HEK293 (cell line): ENCODE measurements around the gene HYPK.
"Not testable (repeated sequence)": the region's sequence is repeated elsewhere in the genome, so short reads cannot be mapped to it uniquely, and the experiment has no call there.

ENCODE experiments used
- CTCF ChIA-PET: fragments of 350-600 bp; formaldehyde crosslinking; extraction: SDS; loops from one replicate; lab custom pipeline; 2021; ENCODE audit warnings: antibody characterized with exemption; lab: Yijun Ruan, JAX
- POLR2A ChIA-PET: fragments of 300-600 bp; formaldehyde crosslinking; extraction: SDS; loops from one replicate; lab custom pipeline; 2020; ENCODE audit warnings: antibody characterized with exemption, inconsistent platforms; lab: Yijun Ruan, JAX
- H3K27ac ChIP-seq: fragments of 200-500 bp; sonication (Bioruptor generic); 2 replicates; pipeline ENCODE4 v1.5.1; 2014; ENCODE audit warnings: low read depth, low read length, control low read depth, inconsistent platforms; ENCODE audit errors: extremely low read depth
- H3K36me3 ChIP-seq, 2 experiments: fragments of 200-500 bp in 1 of 2; sonication (Bioruptor generic) in 1 of 2; 1 replicate in 1 of 2; 2 replicates in 1 of 2; pipeline ENCODE4 v1.5.1; 2014 to 2017; ENCODE audit warnings: inconsistent platforms in 2 of 2, low read length in 2 of 2; ENCODE audit not compliant: control insufficient read depth in 2 of 2, insufficient read depth in 1 of 2
- H3K4me1 ChIP-seq: fragments of 200-500 bp; sonication (Bioruptor generic); 2 replicates; pipeline ENCODE4 v1.5.1; 2014; ENCODE audit warnings: mild to moderate bottlenecking, low read length, inconsistent platforms; ENCODE audit not compliant: control insufficient read depth, insufficient read depth
- H3K4me3 ChIP-seq: 2 replicates; pipeline ENCODE4 v1.5.1; 2011; ENCODE audit warnings: low read depth, mild to moderate bottlenecking, control low read depth, low read length, moderate library complexity
- H3K9me3 ChIP-seq: fragments of 200-500 bp; sonication (Bioruptor generic); 2 replicates; pipeline ENCODE4 v1.5.1; 2014; ENCODE audit warnings: low read depth, low read length, inconsistent platforms; ENCODE audit not compliant: control insufficient read depth, insufficient read depth
- EGR2 ChIP-seq: fragments of 450-650 bp; formaldehyde crosslinking; IDR thresholded peaks from 2 replicates; pipeline ENCODE4 v1.5.1; 2016; ENCODE audit warnings: low read depth, missing biosample characterization, missing genetic modification characterization
- SP7 ChIP-seq: fragments of 450-650 bp; formaldehyde crosslinking; IDR thresholded peaks from 2 replicates; pipeline ENCODE4 v1.5.1; 2016; ENCODE audit warnings: missing biosample characterization, missing genetic modification characterization
- TSHZ1 ChIP-seq: fragments of 450-650 bp; formaldehyde crosslinking; IDR thresholded peaks from 2 replicates; pipeline ENCODE4 v1.5.1; 2016; ENCODE audit warnings: missing biosample characterization, missing genetic modification characterization, borderline replicate concordance
- ZBTB11 ChIP-seq: fragments of 450-650 bp; formaldehyde crosslinking; conservative IDR thresholded peaks from 2 replicates; pipeline ENCODE4 v1.5.1; 2016; ENCODE audit warnings: low read depth, missing biosample characterization, missing genetic modification characterization
- ZBTB21 ChIP-seq: fragments of 450-650 bp; formaldehyde crosslinking; IDR thresholded peaks from 2 replicates; pipeline ENCODE4 v1.5.1; 2017; ENCODE audit warnings: missing biosample characterization, missing genetic modification characterization
- ZBTB7A ChIP-seq: fragments of 450-650 bp; formaldehyde crosslinking; IDR thresholded peaks from 2 replicates; pipeline ENCODE4 v1.5.1; 2016; ENCODE audit warnings: low read depth, missing biosample characterization, missing genetic modification characterization
- ZFHX2 ChIP-seq: fragments of 450-650 bp; formaldehyde crosslinking; conservative IDR thresholded peaks from 2 replicates; pipeline ENCODE4 v1.5.1; 2016; ENCODE audit warnings: missing biosample characterization, missing genetic modification characterization
- ZNF121 ChIP-seq: fragments of 450-650 bp; formaldehyde crosslinking; IDR thresholded peaks from 2 replicates; pipeline ENCODE4 v1.5.1; 2016; ENCODE audit warnings: missing biosample characterization, missing genetic modification characterization
- ZNF184 ChIP-seq: fragments of 450-650 bp; IDR thresholded peaks from 2 replicates; pipeline ENCODE4 v1.5.1; 2018; ENCODE audit warnings: missing biosample characterization, mild to moderate bottlenecking, missing genetic modification characterization
- ZNF776 ChIP-seq: fragments of 450-650 bp; formaldehyde crosslinking; IDR thresholded peaks from 2 replicates; pipeline ENCODE4 v1.5.0; 2017; ENCODE audit warnings: missing biosample characterization, missing genetic modification characterization, borderline replicate concordance

HYPK gene

GRCh38 chr15:43824302-43825246 lies 24.2 kb downstream of the HYPK start, which contains the start of gene MFAP1 (continued):
- TF ChIP-seq SP7 (tag by site-specific recombination) (peak; percentile 62), TSHZ1 (tag by site-specific recombination) (no peak), ZBTB11 (tag by site-specific recombination) (peak; percentile 85), ZBTB21 (tag by site-specific recombination) (peak; percentile 71)

- not testable (repeated sequence) for H3K27ac ChIP-seq, H3K4me1 ChIP-seq, H3K4me3 ChIP-seq, H3K9me3 ChIP-seq
- CTCF ChIA-PET: interaction anchor here (0.6 to 1.2 kb wide), 2 partner anchors 20 to 23 kb away, joined by 3 read pairs; no protein-coding TSS in a partner anchor
- TF ChIP-seq ZFHX2 (tag by site-specific recombination): peak; percentile 47; the same call in 1 of the 2 replicates
- TF ChIP-seq EGR2 (tag by site-specific recombination): 0 out of 2 replicates have a peak, but pooled peaks have one; percentile 27
- peaks cover 9 to 26% of the 10 kb centered on the region in 2 experiments; a peak in 2 of 3 replicates for H3K36me3 ChIP-seq
- POLR2A ChIA-PET: interaction anchor here (1.0 to 2.0 kb wide), 3 partner anchors 33 to 602 kb away, joined by 3 to 12 read pairs (median 5); partner anchors contain the start of genes CTDSPL2, ELL3 and SERF2
Observed at GRCh38 chr15:43825305-43825704, 24.9 kb downstream of the HYPK start.

GRCh38 chr15:43826029-43826507 lies 25.7 kb downstream of the HYPK start:
- no peak overlapping the region for H3K4me3 ChIP-seq
- TF ChIP-seq ZBTB7A (tag by site-specific recombination) (no peak), ZNF184 (tag by site-specific recombination) (no peak), ZNF776 (tag by site-specific recombination) (no peak), TSHZ1 (tag by site-specific recombination) (no peak), ZNF121 (tag by site-specific recombination) (peak; percentile 95)
- TF ChIP-seq, all 188 proteins: peak for 1
- ChIA-PET POLR2A (no interaction called here), CTCF (interaction anchor here (0.6 kb wide), 2 partner anchors 21 to 51 kb away, joined by 3 read pairs; no protein-coding TSS in a partner anchor)
- Histone ChIP-seq H3K27ac (no peak overlapping the region), H3K4me1 (0 out of 2 replicates have a peak, but pooled peaks cover 4% of the 10 kb centered on the region), H3K9me3 (no peaks in the 10 kb centered on the region), H3K36me3 (peaks cover 12 to 25% of the 10 kb centered on the region in 2 experiments; a peak in 2 of 3 replicates)
